Activated T-helper 1 cell treated with anti-CD3 and anti-CD28 coated beads, Interleukin-12 subunit alpha, Interleukin-12 subunit beta, Interleukin-2, Interleukin-4 antibody, amounts not matched to agents 30 ng/mL and 10 ng/mL and 1 ng/mL, durations not matched to agents 14 hours and 24 hours and 36 hours (primary cell): ENCODE measurements around the gene TMEM151A. TPM values are rescaled to one million over a fixed set of nuclear protein-coding genes. Genes with fewer than 3 reads are reported as not detected.
"Not testable (repeated sequence)": the region's sequence is repeated elsewhere in the genome, so short reads cannot be mapped to it uniquely, and the experiment has no call there.

ENCODE experiments used
- DNase-seq: peaks from one replicate; pipeline ENCODE4 v3.0.0; 2021; ENCODE audit warnings: low spot score
- H3K27ac Mint-ChIP-seq: one replicate; pipeline ENCODE4 v1.8.0; 2021; ENCODE audit warnings: mild to moderate bottlenecking, mixed read lengths
- H3K27me3 Mint-ChIP-seq: one replicate; pipeline ENCODE4 v1.8.0; 2022; ENCODE audit warnings: mild to moderate bottlenecking, moderate library complexity, mixed read lengths; ENCODE audit not compliant: insufficient read depth
- H3K36me3 Mint-ChIP-seq: one replicate; pipeline ENCODE4 v1.8.0; 2021; ENCODE audit warnings: low read depth, mixed read lengths
- H3K4me1 Mint-ChIP-seq: one replicate; pipeline ENCODE4 v1.8.0; 2021; ENCODE audit warnings: low read depth, mixed read lengths
- H3K4me3 Mint-ChIP-seq: one replicate; pipeline ENCODE4 v1.8.0; 2021; ENCODE audit warnings: mild to moderate bottlenecking, moderate library complexity, mixed read lengths
- H3K9me3 Mint-ChIP-seq: one replicate; pipeline ENCODE4 v1.8.0; 2021; ENCODE audit warnings: mixed read lengths
- intact Hi-C: fragments of 100-400 bp; cut with micrococcal nuclease; formaldehyde crosslinking; loops from one replicate; pipeline ENCODE4 v1.15.1; 2024
- total RNA-seq: library from RNA; stranded (reverse); gene quantifications from 2 replicates; pipeline ENCODE4 v1.2.3, GENCODE V29; 2022

TMEM151A gene
- total RNA-seq, 1 donor from 2014 or later = not detected

DNA sequence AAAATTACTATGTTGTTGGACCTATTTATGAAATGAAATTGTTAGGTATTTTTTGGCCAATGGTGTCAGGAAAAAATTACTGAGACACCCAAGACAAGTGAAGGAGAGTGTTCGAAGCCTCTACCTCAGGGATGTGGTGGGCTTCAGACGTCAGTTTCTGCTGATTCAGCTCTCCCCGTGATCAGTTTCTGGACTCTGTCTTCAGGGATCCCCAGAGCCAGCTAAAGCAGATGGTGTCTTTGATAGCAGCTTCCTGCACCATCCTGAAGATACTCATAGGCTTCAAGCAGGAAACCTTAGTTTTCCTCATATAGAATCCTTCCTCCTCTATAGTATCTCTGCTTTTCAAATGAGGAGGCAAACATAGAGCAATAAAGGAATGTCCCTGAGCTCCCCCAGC lies 17.8 kb downstream of the TMEM151A start:
- Mint-ChIP-seq H3K4me1 (peaks cover 14% of the 10 kb centered on the region), H3K9me3 (no peaks in the 10 kb centered on the region), H3K27ac (no peak overlapping the region), H3K4me3 (no peak overlapping the region), H3K36me3 (no peaks in the 10 kb centered on the region), H3K27me3 (no peaks in the 10 kb centered on the region)
- intact Hi-C loops = no loop called here
- no peak for DNase-seq

DNA sequence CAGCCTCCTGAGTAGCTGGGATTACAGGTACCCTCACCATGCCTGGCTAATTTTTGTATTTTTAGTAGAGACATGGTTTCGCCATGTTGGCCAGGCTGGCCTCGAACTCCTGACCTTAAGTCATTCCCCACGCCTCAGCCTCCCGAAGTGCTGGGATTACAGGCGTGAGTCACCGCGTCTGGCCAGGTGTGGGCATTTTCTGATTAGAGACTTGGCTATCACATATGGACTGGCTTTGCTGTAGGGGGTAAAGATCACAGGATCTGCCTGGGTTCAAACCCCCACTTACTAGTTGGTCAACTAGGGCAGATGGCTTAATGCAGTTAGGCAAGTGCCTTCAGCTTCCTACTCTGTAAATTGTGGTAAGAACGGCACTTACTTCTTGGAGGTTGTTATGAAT lies 18.6 kb downstream of the TMEM151A start:
- intact Hi-C loops = no loop called here
- no peak for DNase-seq
- no peaks in the 10 kb centered on the region for H3K36me3 Mint-ChIP-seq

DNA sequence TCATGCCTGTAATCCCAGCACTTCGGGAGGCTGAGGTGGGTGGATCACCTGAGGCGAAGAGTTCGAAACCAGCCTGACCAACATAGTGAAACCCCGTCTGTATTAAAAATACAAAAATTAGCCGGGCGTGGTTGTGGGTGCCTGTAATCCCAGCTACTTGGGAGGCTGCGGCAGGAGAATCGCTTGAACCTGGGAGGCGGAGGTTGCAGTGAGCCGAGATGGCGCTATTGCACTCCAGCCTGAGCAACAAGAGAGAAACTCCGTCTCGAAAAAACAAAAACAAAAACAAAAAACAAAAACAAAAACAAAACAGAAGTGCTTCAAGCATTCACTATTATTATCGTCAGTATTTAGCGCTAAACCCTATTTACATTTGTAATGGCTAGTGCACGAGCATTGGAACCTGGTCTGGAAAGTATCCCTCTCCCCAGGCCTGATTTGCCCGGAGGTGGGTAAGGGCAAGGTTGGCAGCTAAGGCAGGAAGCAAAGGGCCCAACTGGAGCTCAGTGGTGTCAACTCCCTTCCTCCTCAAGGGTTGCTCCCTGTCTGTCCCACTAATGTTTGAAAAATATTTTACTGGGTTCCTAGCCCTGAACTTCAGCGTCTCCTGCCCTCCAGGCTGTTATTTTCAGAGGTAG lies 19.2 kb downstream of the TMEM151A start:
- H3K36me3 Mint-ChIP-seq, H3K4me3 Mint-ChIP-seq, H3K27ac Mint-ChIP-seq, intact Hi-C loops, DNase-seq, H3K27me3 Mint-ChIP-seq, H3K9me3 Mint-ChIP-seq: not testable (repeated sequence)
- H3K4me1 Mint-ChIP-seq = peaks cover 14% of the 10 kb centered on the region

More for the DNA sequence above, 18.6 kb downstream of the TMEM151A start:
- no peak overlapping the region for H3K4me3 Mint-ChIP-seq
- peaks cover 14% of the 10 kb centered on the region for H3K4me1 Mint-ChIP-seq
- H3K27ac Mint-ChIP-seq = no peak overlapping the region
- peaks cover under 1% of the 10 kb centered on the region for H3K27me3 Mint-ChIP-seq
- H3K9me3 Mint-ChIP-seq = no peaks in the 10 kb centered on the region

DNA sequence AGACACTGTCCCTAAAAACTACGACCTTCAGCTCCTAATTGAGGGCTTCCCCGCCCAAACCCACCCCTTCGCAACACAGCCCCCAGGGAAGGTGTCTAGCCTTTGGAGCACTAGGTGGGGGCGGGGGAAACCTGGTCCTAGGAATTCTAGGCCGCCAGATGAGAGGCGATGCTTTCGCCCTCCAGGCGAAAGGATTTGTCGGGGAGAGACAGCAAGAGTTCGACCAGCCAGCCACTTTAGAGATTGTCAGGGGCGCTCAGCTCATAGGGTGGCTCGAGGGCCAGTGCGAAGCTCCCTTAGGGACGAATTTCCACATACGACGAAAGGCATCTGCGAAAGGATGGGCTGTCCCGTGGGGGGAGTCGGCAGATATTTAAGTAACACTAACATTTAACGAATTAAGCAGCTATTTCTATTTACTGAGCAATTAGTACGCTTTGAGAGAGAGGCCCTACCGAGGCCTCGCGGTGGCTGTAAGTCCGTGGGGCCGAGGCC lies 19.8 kb downstream of the TMEM151A start:
- Mint-ChIP-seq H3K27ac (peak overlapping the region; percentile 94), H3K4me3 (peak overlapping the region; percentile 95), H3K27me3 (peaks cover 3% of the 10 kb centered on the region), H3K9me3 (no peaks in the 10 kb centered on the region), H3K36me3 (no peaks in the 10 kb centered on the region), H3K4me1 (peaks cover 14% of the 10 kb centered on the region)
- intact Hi-C loops = no loop called here
- DNase-seq = no peak

DNA sequence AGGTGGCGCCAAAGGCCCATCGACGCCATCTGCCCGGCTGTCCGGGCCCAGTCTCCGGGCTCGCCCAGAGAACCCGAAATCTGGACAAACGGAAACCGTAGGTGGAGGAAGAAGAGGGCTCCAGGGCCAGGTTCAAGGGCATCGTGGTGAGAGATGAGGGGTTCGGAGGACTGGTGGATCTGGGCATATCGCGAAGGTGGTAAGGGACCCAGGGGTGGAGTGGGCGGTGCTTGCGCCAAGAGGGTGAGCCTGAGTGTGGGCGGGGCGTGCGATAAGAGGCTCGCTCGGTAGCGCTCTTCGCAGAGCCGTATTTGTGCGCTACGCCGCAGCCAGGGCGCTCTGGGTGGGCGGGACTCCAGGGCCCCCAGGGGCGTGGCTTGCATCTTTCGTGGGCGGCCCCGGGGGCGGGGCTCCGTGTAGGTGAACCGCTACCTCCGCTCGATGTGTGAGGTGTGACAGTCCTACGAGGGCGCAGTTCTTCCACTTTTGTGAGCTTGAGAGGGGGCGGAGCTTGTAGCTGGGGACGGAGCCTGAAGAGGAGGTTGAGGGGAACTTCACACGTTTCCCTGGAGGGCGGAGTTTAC lies 20.4 kb downstream of the TMEM151A start:
- no peaks in the 10 kb centered on the region for H3K36me3 Mint-ChIP-seq
- peak overlapping the region; percentile 95 for H3K4me3 Mint-ChIP-seq
- H3K9me3 Mint-ChIP-seq = no peaks in the 10 kb centered on the region
- peak overlapping the region; percentile 94 for H3K27ac Mint-ChIP-seq
- peaks cover 3% of the 10 kb centered on the region for H3K27me3 Mint-ChIP-seq
- intact Hi-C loops = loop anchor here (1.0 to 2.0 kb wide), 10 partner anchors 16 to 365 kb away; partner anchors contain the start of genes BRMS1, MRPL11, PELI3 and RAB1B
- peak; percentile 93 for DNase-seq
- peaks cover 14% of the 10 kb centered on the region for H3K4me1 Mint-ChIP-seq

DNA sequence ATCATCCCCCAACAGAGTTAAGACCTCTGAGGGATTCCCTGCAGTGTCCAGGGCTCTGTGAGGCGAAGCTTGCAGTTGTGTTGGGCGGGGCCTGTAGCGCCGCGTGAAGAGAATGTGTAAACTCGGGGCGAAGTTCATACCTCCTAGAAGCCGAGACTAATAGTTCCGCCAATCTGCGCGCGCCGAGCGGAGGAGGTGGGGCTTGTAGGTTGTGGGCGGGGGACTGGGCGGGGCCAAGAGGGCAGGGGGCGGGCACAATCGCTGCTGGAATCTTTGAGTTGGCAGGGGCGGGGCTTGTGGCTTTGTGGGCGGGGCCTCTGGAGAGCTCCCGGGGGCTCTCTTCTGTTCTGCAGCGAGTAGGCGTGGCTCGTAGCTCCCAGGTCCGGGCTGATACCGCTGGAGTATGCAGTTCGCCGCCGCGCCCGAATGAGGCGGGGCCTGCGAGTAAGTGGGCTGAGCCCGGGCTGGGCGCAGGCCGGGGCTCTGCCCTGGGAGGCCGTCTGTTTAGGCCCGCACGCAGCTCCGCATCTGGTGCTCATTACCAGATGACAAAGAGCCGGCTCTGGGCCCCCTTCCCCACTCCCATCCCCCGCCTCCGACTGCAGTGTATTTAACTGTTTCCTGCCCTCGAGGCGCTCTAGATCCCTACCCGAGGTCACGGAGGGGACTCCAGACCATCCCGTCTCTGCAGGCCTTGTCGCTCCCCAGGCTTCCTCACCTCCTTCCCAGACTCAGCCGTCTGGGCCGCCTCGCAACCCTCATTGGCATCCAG lies 21.0 kb downstream of the TMEM151A start:
- Mint-ChIP-seq H3K27ac (peak overlapping the region; percentile 94), H3K27me3 (peaks cover 3% of the 10 kb centered on the region), H3K4me3 (peak overlapping the region; percentile 95), H3K4me1 (peaks cover 20% of the 10 kb centered on the region), H3K9me3 (no peaks in the 10 kb centered on the region), H3K36me3 (no peaks in the 10 kb centered on the region)
- DNase-seq = peak; percentile 95
- intact Hi-C loops = loop anchor here (1.0 to 2.0 kb wide), 10 partner anchors 16 to 364 kb away; partner anchors contain the start of genes BRMS1, MRPL11, PELI3 and RAB1B

DNA sequence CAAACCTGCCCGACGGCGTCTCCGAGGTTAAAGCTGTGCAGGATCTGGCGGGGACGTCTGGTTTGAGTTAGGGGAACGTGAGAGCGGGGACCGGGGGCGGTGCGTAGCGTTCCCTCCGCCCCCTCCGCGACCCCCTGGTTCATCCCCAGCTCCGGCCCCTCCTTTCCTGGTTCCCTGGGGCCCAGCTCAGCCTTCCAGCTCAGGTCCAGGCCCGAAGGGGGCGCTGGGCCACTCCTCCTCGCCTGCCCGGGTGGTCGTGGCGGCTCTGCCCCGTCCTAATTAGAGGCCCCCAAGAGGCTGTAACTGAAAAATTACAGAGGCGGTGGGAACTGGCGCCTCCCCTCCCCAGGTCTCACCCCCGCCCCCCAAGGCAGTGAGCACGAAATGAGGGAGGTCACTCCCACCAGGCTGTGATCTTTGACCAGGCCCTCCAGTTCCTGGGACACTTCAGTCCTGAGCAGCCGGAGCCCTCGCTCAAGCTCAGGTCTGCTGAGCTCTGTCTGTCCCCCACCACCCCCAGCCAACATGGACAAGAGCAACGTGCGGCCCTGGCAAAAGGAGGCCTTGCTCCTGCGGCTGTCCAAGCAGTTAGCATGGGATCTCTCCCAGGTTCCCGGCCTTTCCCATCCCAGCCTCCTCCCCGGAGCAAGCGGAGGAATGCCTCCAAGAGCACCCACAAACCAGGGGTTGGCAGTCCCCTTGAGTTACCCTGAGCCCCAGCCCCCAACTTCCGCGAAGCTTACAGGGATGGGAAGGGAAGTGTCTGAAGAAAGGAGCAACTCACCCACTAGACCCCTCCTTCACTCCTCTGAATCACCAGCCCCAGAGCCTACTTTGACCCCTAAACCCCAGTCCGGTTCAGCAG lies 21.9 kb downstream of the TMEM151A start:
- intact Hi-C loops = loop anchor here (2.0 kb wide), 2 partner anchors 125 to 363 kb away; partner anchors contain the start of genes MRPL11 and RBM4B

DNA sequence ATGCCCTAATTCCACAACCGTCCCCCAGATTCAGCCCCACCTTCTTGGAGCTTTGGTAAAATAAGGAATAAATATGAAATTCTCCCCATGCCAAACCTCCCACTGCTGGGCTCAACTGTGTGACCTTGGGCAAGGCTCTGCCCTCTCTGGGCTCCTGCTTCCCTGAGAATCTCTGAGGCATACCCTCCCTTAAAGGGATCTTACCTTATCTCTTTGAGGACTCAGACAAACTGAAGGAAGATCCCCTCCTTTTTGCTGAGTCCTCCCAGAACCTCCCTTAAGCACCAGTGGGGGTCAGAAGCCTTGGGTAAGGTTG lies 22.4 kb downstream of the TMEM151A start:
- Mint-ChIP-seq H3K9me3 (no peaks in the 10 kb centered on the region), H3K27ac (peak overlapping the region; percentile 61), H3K4me3 (peak overlapping the region; percentile 48), H3K4me1 (peaks cover 33% of the 10 kb centered on the region), H3K36me3 (no peaks in the 10 kb centered on the region), H3K27me3 (peaks cover 7% of the 10 kb centered on the region)
- intact Hi-C loops = no loop called here
- no peak for DNase-seq

More for the DNA sequence above, 21.9 kb downstream of the TMEM151A start:
- Mint-ChIP-seq H3K36me3 (no peaks in the 10 kb centered on the region), H3K27ac (peak overlapping the region; percentile 94), H3K9me3 (no peaks in the 10 kb centered on the region), H3K27me3 (peaks cover 7% of the 10 kb centered on the region), H3K4me1 (peaks cover 27% of the 10 kb centered on the region), H3K4me3 (peak overlapping the region; percentile 95)
- DNase-seq = no peak

DNA sequence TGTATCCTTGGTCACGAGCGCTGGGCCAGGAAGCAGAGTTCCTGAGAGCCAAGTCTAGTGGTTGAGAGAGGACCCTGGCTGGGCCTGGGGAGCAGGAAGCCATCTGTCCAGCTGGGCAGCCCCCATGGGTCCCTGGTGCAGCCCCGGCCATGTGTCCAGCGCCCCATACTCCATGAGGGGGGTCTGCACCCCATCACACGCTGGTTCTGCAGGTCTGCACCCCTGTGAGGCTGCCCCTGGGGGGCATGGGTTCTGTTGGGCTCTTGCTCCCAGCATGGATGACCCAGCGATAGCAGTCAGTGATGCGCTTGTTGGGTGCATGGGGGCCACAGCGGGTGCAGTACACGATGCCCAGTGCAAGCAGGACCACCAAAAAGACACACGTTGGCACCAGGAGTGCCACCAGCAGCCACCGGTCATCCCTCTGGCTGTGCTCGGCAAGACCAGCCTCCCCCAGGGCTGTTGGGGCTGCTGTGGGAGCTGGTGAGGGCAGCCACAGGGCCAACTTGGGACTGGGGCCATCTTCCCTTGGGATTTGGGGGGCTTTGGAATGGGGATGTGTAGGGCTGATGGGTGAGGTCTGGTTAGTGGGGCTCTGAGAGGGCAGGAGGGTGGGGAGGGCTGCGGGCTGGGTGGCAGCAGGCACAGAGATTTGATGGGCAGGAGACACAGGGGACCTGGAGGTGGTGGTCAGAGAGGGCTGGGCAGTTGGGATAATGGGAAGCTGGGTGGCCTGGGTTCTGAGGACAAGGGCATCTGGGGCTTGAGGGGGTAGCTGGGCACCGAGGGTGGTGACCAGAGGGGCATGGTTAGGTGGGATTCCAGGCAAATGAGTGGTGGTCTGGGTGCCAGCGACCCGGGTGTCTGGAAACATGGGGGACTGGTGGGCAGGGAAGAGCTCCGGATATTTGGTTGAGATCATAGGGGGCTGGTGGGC lies 23.1 kb downstream of the TMEM151A start:
- H3K27me3 Mint-ChIP-seq = peaks cover 9% of the 10 kb centered on the region
- no peak for DNase-seq
- no peak overlapping the region for H3K27ac Mint-ChIP-seq
- no peaks in the 10 kb centered on the region for H3K36me3 Mint-ChIP-seq
- peaks cover under 1% of the 10 kb centered on the region for H3K9me3 Mint-ChIP-seq
- H3K4me1 Mint-ChIP-seq = peaks cover 37% of the 10 kb centered on the region
- intact Hi-C loops = no loop called here
- peak overlapping the region; percentile 2 for H3K4me3 Mint-ChIP-seq

DNA sequence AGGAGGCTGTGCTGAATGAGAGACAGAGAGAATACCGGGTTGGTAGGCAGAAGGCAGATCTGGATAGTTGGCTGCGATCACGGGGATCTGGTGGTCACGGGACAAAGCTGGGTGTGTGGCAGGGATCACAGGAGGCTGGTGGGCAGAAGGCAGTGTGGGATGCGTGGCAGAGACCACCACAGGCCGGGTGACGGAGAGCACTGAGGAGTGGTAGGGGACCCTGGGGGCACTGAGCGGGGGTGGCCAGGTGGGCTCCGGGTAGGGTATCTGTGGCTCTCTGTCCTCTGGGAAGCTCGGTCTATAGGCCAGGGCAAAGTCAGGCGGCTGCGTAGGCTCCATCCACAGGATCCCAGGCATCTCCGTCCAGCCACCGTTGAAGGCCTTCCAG lies 23.8 kb downstream of the TMEM151A start:
- intact Hi-C loops = no loop called here
- peaks cover 37% of the 10 kb centered on the region for H3K4me1 Mint-ChIP-seq
- no peak overlapping the region for H3K27ac Mint-ChIP-seq
- peak overlapping the region; percentile 2 for H3K4me3 Mint-ChIP-seq
- H3K27me3 Mint-ChIP-seq = peaks cover 9% of the 10 kb centered on the region
- peaks cover 5% of the 10 kb centered on the region for H3K9me3 Mint-ChIP-seq
- peaks cover 2% of the 10 kb centered on the region for H3K36me3 Mint-ChIP-seq
- DNase-seq = no peak

DNA sequence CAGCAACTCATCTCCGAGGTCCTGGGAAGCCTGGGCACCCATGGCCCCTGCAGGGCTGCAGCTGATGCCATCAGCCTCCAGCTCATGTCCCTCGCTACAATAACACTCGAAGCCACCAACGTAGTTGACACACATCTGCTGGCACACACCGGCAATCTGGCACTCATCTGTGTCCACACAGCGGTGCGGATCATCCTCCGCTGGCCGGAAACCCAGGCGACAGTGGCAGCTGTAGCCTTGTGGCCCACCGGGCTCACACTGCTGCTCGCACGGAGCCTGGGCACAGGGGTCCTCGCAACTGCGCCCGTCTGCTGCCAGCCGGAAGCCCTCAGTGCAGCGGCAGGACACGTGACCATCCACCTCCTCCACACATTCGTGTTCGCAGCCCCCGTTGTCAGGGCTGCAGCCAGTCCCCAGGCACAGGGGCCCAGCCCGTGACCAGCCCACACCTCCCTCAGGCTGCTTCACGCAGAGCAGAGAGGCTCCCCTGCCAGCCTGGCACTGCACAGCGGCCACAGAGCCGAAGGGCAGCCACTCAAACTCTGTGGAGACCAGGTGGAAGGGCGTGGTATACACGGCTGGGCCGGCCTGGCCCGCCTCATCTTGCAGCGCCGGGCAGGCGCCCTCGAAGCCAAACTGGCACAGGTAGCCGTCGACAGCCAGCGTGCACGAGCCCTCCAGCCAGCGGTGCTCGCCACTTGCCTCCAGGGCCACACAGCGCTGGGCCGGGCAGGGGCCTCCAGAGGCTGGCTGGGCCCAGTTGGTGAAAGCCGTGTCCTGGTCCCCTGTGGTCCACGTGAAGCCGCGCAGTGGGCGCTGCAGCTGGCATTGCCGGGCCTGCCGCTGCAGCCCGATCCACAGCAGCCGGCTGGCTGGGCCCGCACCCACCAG lies 24.5 kb downstream of the TMEM151A start:
- H3K27ac Mint-ChIP-seq = no peak overlapping the region
- no peak overlapping the region for H3K4me3 Mint-ChIP-seq
- no peak for DNase-seq
- peaks cover 2% of the 10 kb centered on the region for H3K36me3 Mint-ChIP-seq
- H3K4me1 Mint-ChIP-seq = peaks cover 37% of the 10 kb centered on the region
- peaks cover 11% of the 10 kb centered on the region for H3K27me3 Mint-ChIP-seq
- intact Hi-C loops = no loop called here
- H3K9me3 Mint-ChIP-seq = peaks cover 5% of the 10 kb centered on the region
